CD4-positive, alpha-beta T cell treated with Interleukin-1 beta for 1 hour (primary cell): ENCODE results near the gene RAD51B.
A peak's percentile ranks its signal among the peaks of the same experiment; 100 is the strongest.

Experiments
- DNase-seq, 2 donors: peaks; one replicate each; pipeline ENCODE4 v3.0.0-alpha.2; 2020 to 2022

Gene RAD51B

GRCh38 chr14:68569970-68570409 is 750.4 kb downstream of the RAD51B start:
- DNase-seq = no peak

DNA sequence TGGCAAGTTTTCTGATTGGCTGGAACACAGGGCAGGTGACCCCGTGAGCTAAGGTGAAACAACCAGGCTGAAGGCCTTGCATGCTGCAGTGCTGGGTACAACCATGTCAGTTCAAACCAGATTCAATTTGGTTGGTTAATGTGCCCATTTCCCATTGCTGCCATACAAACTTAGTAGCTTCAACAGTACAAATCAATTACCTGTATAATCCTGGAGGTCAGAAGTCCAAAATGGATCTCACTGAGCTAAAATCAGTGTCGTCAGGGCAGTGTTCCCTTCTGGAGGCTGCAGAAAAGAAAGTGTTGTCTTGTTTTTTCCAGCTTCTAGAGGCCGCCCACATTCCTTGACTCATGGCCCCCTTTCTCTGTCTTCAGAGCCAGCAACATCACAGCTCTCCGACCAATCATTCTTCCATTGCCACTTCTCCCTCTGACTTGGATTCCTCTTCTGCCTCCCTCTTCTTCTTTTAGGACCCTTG is 751.6 kb downstream of the RAD51B start:
- no peak for DNase-seq

DNA sequence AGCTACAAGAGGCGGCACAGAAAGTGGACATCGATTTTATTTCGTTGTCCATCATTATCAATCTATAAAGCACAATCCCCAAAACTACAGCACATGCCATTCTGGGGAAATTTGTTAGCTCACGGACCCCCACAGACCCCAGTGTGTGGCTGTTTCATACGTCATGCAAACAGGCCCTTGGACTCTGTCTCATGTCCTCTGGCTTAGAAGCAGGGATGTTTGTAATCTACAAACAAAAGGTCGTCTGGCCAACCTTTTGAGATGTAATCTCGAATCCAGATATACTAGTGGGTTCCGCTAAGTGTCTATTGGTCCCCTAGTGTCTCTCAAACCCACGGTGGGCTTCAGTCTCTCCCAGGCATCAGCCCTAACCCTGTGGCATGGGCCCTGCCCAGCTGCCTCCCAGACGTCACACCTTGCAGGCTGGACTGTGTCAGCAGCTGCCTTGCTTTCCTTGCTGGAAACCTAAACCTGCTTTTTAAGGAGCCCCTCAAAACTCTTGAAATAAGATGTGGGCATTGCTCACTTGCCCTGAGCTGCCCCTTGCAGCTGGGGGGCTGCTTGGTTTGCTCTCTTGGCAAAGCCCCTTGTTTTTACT is 752.4 kb downstream of the RAD51B start:
- no peak for DNase-seq

DNA sequence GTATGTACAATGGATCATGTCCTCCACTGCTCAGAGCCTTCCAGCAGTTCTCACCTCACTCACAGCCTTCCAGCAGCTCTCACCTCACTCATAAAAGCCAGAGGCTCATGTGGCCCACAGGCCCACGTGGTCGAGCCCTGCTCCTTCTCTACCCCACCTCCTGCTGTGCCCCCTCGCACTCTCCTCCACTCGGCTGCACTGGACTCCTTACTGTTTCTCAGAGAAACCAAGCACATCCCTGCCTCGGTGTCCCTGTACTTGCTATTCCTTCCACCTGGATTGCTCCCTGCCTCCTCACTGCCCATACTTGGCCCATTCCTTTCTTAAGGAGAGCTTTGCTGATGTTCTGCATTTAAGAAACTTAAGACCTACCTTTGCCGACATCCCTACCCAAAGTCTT is 753.5 kb downstream of the RAD51B start:
- DNase-seq = no peak

DNA sequence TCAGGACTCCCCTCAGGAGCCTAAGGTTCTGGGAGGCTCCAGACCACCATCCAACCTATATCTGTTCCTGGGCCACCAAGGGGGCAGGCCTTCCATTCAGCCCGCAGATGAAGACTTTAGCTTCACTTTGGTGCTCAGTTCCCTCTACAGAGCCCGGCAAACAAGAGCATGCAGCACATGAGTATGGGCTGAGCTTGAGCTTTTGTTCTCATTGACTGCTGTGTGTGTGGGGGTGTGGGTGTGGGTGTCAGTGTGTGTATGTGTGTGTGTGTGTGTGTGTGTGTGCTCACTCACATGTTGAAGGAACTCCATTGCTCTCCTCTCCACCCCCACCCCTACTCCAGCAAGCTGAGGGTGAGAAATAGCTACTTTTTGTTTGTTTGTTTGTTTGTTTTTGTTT is 754.1 kb downstream of the RAD51B start:
- DNase-seq = no peak

DNA sequence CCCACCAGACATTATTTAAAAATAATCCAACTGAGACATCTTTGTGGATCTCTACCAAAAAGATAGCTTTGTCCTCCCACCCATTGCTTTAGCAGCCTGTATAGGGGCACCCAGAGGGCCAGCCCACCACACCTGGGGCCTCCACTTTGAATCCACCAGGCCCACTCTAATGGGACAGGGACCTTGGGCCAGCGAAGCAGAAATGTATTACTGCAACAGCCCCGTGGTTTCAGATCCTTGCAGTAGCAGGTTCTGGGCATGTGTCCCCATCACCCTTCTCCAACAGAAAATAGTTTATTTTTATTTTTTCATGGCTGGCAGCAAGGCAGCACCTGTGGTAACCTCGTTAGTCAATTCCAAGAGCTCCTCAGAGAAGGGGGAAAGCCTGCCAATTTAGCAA is 754.9 kb downstream of the RAD51B start:
- no peak for DNase-seq

DNA sequence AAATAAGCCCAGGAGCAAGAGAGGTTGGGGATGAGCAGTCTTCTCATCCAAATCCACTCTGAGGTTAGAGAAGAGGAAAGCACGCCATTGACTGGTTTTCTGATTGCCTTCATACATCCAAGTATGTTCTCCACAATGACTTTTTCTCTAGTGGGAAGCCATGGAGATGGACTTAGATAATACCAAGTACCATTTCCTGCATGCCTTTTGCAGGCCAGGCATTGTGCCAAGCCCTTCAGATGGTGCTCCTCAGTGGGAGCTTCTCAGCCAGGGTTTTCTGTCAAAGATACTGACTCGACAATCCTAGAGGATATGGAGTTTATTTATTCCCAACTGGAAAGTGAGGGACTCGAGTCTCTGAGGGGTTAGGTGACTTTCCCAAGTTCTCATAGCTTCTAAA is 755.3 kb downstream of the RAD51B start:
- DNase-seq = no peak

GRCh38 chr14:68575426-68575825 is 755.8 kb downstream of the RAD51B start:
- no peak for DNase-seq

- no peak for DNase-seq
Observed at GRCh38 chr14:68576031-68576430, 756.5 kb downstream of the RAD51B start.

DNA sequence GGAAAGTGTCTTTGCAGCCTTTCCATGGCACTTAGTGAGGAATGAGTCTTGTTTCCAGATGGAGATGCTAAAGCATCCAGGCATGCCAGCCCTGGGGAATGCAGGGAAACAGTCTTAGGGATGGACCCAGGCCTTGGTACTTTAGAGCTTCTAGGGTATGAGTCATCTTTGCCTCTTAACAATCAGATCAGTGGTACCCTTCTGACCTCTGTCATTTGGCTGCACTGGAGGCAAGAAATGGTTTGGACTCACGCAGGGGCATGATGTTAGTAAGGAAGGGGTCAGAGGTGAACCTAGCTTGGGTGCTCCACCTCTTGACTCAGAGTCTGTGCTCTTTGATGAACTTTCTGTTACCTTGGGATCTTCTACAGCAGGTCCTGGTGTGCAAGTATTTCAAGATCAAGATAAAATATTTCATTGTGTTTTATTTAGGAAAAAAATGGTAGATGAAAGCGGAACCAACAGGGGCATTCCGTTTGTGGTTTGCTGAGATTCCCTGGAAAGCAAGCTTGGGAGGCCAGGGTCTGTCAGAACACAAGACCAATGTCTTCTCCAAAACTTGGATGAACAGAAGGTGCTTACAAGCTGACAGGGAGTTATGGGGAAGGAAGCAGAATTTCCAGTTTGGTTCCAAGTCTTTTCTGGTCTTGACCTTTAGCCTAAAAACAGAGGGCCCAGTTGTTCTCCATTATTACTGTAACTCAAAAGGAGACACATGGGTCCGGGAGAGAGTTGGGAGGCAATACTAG is 757.1 kb downstream of the RAD51B start:
- DNase-seq = no peak

DNA sequence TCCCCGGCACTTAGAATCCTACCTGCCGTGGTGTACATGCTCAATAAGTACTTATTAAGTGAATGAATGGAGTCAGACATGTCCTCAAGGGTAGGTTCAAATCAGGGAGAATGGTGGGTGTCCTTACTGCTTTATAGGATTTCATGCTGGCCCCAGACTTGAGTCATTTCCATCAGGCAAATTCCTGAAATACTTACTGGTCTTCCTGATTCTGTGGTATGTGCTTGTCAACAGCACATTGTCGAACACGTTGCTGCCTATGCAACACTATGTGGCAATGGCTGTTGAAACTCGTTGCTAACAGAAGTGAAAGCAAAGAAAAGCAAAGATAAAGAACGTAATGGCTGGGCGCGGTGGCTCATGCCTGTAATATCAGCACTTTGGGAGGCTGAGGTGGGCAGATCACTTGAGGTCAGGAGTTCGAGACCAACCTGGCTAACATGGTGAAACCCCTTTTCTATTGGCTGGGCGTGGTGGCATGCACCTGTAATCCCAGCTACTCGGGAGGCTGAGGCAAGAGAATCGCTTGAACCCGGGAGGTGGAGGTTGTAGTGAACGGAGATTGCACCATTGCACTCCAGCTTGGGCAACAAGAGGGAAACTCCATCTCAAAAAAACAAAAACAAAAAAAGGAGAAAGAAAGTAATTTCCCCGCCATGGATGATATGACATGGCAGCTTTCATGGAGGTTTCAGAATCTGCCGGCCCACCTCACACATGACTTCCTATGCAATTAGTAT is 758.4 kb downstream of the RAD51B start:
- peak in 1 of 2 donors; percentile 69 for DNase-seq

DNA sequence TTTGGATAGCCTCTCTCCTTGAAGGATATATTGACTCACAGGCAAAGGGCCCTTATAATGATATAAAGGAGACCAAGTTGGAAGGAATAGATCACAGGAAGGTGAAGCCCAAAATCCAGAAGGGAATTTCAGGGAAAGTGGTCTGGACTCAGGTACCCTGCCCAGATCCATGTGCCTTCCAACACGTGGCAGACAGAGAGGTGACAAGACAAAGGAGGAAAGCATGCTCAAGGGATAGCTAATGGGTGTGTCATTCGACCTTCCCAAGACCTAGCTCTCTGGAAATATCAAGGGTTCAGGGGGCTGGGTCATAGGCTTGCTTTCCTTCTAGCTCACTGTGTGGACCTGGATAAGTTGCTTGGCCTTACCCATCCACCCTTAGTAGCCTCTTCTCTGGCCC is 759.0 kb downstream of the RAD51B start:
- DNase-seq = no peak

DNA sequence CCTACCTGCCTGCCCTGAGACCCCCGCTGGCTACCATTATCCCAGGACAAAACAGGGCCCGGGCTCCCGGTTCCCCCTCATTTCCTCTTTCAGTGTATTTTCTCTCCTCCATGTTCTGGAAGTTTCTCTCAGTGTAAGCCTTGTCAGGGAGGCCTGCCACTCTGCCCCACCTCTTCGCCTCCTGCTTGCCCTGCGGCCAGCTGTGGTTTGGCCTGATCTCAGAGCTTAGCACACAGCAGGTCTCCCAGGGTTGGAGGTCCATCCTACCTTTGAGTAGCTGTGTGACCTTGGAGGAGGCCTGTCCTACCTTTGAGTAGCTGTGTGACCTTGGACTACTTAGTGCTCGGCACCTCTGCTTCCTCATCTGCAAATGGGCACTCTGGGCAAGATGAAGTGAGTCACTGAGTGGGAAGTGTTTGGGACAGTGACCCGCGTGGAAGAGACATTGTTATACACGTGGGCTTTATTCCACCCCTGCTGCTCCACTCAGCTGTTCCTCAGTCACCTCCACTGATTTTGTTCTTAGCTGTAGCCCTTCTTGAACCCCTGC is 760.6 kb downstream of the RAD51B start:
- DNase-seq = peak in 1 of 2 donors; percentile 17

- no peak for DNase-seq
Observed at GRCh38 chr14:68580671-68581070, 761.1 kb downstream of the RAD51B start.

DNA sequence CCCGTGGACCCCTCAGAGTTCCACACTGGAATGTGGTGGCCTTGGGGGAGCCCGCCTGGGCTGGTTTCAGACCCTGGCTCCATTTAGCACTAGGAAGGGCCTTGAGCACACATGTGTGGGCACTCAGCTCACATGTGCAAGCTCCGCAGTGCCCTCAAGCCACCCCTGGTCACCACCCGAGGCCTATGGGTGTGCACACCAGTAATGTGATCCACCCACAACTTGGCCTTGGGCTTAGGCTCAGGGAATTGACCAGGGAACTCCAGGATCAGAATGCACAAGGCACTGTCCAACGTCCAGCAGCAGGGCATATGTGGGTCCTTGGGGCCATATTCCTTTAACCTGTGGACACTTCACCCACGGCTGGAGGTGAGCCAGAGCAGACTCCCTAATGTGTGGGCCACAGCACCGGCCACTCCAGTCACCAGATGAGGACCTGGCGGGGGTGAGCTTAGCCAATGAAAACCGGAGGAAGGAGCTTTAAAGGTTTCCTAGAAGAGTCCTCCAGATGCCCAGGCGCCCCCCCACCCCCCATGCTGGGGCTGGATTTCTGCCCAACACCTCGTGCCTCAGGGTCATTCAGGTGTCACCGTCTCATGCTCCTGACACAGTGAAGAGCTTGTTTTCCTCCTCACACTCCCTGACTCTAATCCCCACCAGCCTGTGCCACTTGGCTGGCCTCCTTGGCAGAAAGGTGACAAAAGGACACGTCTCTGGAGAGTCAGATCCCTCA is 764.1 kb downstream of the RAD51B start:
- DNase-seq = no peak

DNA sequence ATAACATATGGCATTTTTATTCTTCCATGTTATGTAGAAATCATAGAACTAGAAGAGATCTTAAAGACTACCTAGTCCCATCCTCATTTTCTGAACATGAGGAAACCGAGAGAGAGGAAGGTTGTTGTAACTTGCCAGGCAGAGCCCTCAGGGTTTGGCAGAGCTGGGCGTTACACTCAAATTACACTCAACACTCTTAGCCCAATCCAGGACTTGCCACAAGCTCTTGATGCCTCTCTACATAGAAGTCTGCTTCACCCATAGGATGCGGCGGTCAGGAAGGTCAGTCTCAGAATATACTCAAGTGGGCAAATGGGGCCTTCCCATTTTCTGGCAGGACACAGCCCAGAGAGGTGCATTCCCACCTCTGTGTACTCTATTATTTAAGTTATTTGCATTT is 765.2 kb downstream of the RAD51B start:
- no peak for DNase-seq

DNA sequence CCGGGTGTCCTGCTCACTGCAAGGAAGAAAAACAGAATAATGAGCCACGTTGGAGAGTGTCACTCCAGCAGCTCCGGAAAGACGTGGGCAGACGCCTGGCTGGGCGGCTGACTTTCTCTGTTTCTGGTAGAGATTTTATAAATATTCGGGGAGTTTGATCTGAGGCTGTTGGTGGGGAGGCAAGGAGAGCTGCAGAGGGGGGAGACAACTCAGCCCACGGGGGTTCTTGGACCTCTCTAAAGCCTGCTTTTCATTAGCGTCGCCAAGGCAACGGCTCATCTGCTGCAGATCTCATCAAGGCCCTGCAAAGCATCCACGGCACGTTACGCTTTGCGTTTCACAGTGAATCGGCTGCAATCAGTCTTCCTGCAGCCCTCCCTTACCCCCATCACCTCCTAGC is 766.1 kb downstream of the RAD51B start:
- DNase-seq = no peak

DNA sequence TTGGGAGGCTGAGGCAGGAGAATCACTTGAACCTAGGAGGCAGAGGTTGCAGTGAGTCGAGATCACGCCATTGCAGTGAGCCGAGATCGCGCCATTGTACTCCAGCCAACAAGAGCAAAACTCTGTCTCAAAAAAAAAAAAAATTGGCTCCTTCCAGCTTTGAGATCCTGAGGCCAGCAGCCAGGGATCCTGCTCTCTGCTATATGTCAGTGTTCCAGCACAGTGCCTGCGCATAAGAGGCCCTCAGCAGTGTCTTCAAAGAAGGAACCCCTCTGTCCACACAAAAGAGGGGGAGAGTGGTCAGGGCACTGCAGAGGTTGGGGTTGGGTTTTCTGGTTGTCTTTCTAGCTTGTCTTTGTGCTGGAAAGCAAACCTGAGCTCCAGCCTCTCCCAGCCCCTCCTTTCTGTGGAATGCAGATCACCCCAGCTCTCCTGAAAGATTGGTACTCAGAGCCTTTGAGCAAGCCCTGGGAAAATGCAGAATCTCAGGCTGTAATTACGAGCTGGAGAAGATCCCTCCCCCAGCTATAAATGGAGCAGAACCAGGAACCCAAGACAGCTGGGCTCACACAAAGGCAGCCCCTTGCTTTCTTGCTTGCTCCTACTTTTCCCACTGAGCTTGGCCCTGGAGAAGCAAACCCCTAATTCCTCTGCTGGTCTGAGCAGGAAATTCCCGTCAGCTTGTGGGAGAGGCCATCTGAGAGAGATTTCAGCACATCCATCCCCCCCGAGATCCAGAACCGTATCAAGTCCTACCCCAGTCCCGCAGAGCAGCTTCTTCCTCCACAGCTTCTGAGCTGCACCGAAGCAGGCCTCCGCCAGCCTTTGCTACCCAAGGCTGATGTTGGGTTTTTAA is 767.5 kb downstream of the RAD51B start:
- no peak for DNase-seq

DNA sequence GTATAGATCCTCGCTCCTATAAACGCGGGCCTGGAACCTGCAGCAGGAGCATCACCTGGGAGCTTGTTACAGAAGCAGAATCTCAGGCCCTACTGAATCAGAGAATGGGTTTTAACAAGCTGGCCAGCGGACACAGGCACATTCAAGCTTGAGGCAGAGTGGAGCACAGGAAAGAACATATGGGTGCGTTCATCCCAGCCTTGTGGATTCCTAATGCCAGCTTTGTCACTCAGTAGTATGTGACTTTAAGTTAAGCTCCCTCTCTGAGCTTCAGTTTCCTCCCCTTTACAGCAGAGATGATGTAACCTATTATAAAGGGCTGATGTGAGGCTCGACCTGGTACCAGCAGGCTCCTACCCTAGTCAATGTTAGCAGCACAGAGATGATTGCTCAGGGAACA is 768.4 kb downstream of the RAD51B start:
- no peak for DNase-seq

GRCh38 chr14:68589447-68590200 is 770.0 kb downstream of the RAD51B start:
- no peak for DNase-seq

- DNase-seq = no peak
Observed at GRCh38 chr14:68590201-68590522, 770.6 kb downstream of the RAD51B start.
